Measurements from ENCODE around the gene ATP6V0A4. TPM values are rescaled to one million over a fixed set of nuclear protein-coding genes. Genes with fewer than 3 reads are reported as not detected.

Gene ATP6V0A4
- total RNA-seq, 1 donor: not detected

- no peak for TF ChIP-seq CTCF (IDR thresholded peaks at IDR 0.05; ENCODE audit: insufficient read depth, low read length)
- no peak overlapping the region for H3K4me3 ChIP-seq (ENCODE audit: low read depth, low read length)
- no peak for DNase-seq (ENCODE audit: low read depth)
Measured at GRCh38 chr7:138753610-138754009, 44.4 kb downstream of the ATP6V0A4 start.

- H3K4me3 ChIP-seq (ENCODE audit: low read depth, low read length): no peak overlapping the region
- TF ChIP-seq CTCF (IDR thresholded peaks at IDR 0.05; ENCODE audit: insufficient read depth, low read length): no peak
- DNase-seq (ENCODE audit: low read depth): no peak
Measured at GRCh38 chr7:138753150-138753518, 44.9 kb downstream of the ATP6V0A4 start.

GRCh38 chr7:138752518-138753149, 45.4 kb downstream of the ATP6V0A4 start:
- DNase-seq (ENCODE audit: low read depth): no peak
- TF ChIP-seq CTCF (IDR thresholded peaks at IDR 0.05; ENCODE audit: insufficient read depth, low read length): no peak
- H3K4me3 ChIP-seq (ENCODE audit: low read depth, low read length): no peak overlapping the region

GRCh38 chr7:138750901-138751464, 47.0 kb downstream of the ATP6V0A4 start:
- no peak for DNase-seq (ENCODE audit: low read depth)
- TF ChIP-seq CTCF (IDR thresholded peaks at IDR 0.05; ENCODE audit: insufficient read depth, low read length): no peak

GRCh38 chr7:138750473-138750872, 47.5 kb downstream of the ATP6V0A4 start:
- DNase-seq (ENCODE audit: low read depth): no peak
- no peak for TF ChIP-seq CTCF (IDR thresholded peaks at IDR 0.05; ENCODE audit: insufficient read depth, low read length)
- H3K4me3 ChIP-seq (ENCODE audit: low read depth, low read length): no peak overlapping the region

More at GRCh38 chr7:138750901-138751464, 47.0 kb downstream of the ATP6V0A4 start:
- no peak overlapping the region for H3K4me3 ChIP-seq (ENCODE audit: low read depth, low read length)

GRCh38 chr7:138749960-138750359, 48.0 kb downstream of the ATP6V0A4 start:
- no peak for DNase-seq (ENCODE audit: low read depth)
- TF ChIP-seq CTCF (IDR thresholded peaks at IDR 0.05; ENCODE audit: insufficient read depth, low read length): no peak
- H3K4me3 ChIP-seq (ENCODE audit: low read depth, low read length): no peak overlapping the region

- H3K4me3 ChIP-seq (ENCODE audit: low read depth, low read length): no peak overlapping the region
- TF ChIP-seq CTCF (IDR thresholded peaks at IDR 0.05; ENCODE audit: insufficient read depth, low read length): no peak
- no peak for DNase-seq (ENCODE audit: low read depth)
Measured at GRCh38 chr7:138748666-138749065, 49.3 kb downstream of the ATP6V0A4 start.

Data from fibroblast of the aortic adventitia (primary cell).